GM21515 (cell line): Measurements from ENCODE around the gene CYP1B1.
"Not testable (repeated sequence)": the region's sequence is repeated elsewhere in the genome, so short reads cannot be mapped to it uniquely, and the experiment has no call there.

ENCODE experiments used
- ATAC-seq: cut with Tn5 transposase; IDR thresholded peaks from one replicate; pipeline ENCODE4 v1.9.1; 2021; ENCODE audit not compliant: unreplicated experiment

Gene CYP1B1

GRCh38 chr2:38037757-38038621 lies 38.0 kb downstream of the CYP1B1 start:
- no peak for ATAC-seq

DNA sequence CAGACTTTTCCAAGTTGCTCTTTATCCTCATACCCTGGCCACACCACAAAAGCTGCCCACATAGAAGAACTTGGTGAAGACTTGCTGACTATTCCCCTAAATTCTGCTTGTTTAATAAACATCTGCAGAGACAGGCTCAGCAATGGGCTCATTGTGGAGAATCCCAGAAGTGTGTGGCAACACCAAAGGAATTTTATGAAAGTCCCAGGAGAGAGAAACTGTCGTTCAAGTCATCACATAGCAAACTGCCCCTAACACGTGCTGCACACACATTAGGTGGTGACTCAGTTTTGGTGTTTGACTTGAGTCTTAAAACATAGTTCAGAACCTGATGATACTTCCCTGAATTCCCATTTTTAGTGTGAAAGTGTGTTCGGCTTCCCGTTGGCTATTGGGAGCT lies 38.6 kb downstream of the CYP1B1 start:
- ATAC-seq = no peak

DNA sequence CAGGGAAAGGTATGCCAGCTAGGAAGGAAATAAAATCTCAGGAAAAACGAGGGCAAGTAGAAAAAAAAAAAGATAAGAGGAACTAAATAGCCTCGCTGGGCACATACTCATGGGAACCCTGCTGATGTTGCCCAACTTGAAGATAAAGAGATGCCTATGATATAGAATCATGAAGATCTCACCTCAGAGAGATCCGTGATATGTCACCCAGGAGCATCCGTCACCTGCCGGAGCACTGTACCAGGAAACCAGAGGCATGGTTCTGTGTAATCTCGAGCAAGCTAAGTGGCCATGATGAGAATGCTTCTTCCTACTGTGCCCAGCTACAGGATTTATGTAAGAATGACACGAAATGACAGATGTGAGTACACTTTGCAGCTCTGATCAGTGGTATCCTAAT lies 40.0 kb downstream of the CYP1B1 start:
- ATAC-seq = no peak

- no peak for ATAC-seq
These were observed 42.3 kb downstream of the CYP1B1 start for GRCh38 chr2:38033646-38034045.

DNA sequence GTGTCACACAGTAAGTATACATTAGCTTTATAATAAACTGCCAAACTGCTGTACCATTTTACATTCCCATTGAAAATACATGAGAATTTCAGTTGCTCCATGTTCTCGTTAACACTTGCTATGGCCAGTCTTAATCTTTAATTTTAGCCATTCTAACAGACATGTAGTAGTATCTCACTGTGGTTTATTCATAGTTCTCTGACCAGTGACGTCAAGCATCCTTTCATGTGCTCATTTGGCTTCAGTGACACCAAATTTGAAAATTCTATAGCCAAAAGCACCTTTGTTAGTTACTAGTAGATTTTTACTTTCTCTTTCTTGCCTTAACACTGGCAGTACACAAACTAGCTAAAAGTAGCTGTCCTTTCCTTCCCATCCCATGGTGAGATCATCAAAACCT lies 43.0 kb downstream of the CYP1B1 start:
- ATAC-seq = no peak

DNA sequence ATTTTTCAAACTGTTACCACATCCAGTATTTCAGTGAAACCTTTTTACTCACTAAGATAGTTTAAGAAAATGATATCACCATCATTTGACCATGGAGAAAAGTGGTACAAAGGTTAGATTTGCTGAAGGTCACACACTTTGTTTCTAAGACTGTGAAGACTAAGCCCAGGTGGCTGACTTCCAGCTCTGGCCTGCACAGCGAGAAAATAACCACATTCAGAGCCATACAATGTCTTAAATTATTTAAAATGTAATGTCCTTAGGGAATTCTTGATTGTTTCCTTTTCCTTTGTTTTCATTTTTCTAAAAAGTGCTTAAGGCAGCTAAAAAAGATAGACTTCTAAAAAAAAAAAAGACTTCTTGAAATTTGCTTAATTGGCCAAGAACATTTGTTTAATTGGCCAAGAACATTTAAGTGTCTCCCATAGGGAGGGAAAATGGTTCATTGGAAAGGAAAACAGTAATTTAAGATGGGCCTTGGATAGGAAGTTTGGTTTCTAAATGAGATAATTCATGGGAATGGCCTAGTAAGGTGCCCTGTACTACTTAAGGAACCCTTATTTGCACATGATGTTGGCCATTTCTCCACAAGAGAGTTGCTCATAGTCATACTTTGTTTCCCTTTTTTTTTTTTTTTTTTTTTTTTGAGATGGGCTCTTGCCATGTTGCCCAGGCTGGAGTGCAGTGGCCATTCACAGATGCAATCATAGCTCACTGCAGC lies 45.2 kb downstream of the CYP1B1 start:
- no peak for ATAC-seq

- no peak for ATAC-seq
These were observed 46.4 kb downstream of the CYP1B1 start for GRCh38 chr2:38029512-38029911.

GRCh38 chr2:38028829-38029228 lies 47.1 kb downstream of the CYP1B1 start:
- no peak for ATAC-seq

GRCh38 chr2:38026846-38027245 lies 49.1 kb downstream of the CYP1B1 start:
- no peak for ATAC-seq

DNA sequence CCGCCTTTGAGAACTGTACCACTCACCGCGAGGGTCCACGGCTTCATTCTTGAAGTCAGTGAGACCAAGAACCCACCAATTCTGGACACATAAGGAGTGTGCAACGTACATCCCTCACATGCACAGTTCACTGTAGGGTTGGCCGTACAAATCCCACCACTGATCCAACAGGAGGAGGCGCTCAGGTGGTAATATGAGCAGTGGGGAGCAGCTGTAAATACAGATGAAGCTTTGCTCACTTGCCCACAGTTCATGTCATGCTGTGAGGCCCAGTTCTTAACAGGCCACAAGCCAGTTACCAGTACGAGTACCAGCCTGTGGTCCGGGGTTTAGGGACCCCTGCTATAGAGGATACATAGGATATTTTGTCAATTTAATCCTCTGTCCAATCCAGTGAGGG lies 54.4 kb downstream of the CYP1B1 start:
- ATAC-seq = no peak

DNA sequence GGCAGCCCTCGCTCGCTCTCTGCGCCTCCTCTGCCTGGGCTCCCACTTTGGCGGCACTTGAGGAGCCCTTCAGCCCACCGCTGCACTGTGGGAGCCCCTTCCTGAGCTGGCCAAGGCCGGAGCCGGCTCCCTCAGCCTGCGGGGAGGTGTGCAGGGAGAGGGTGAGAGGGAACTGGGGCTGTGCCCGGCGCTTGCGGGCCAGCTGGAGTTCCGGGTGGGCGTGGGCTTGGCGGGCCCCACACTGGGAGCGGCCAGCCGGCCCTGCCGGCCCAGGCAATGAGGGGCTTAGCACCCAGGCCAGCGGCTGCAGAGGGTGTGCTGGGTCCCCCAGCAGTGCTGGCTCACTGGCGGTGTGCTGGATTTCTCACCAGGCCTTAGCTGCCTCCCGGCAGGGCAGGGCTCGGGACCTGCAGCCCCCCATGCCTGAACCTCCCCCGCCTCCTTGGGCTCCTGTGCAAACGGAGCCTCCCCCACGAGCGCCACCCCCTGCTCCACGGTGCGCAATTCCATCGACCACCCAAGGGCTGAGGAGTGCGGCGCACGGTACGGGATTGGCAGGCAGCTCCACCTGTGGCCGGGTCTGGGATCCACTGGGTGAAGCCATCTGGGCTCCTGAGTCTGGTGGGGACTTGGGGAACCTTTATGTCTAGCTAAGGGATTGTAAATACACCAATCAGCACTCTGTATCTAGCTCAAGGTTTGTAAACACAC lies 55.4 kb downstream of the CYP1B1 start:
- not testable (repeated sequence) for ATAC-seq

GRCh38 chr2:38017836-38018235 lies 58.1 kb downstream of the CYP1B1 start:
- ATAC-seq = no peak
